ENCODE measurements around the gene MBOAT7.

The MBOAT7 gene

GRCh38 chr19:54137699-54138488 is 51.5 kb downstream of the MBOAT7 start, which contains the start of gene CNOT3:
TSS of gene CNOT3 (plus strand) at chr19:54137762. CDS start at chr19:54142979, 5,217 bp downstream.
- DNase-seq = no peak

- DNase-seq = peak; percentile 100
Measured at GRCh38 chr19:54136864-54137698, 52.3 kb downstream of the MBOAT7 start.

GRCh38 chr19:54136086-54136863 is 53.1 kb downstream of the MBOAT7 start:
- no peak for DNase-seq

- no peak for DNase-seq
Measured at GRCh38 chr19:54133957-54134590, 55.3 kb downstream of the MBOAT7 start.

- peak; percentile 2 for DNase-seq
Measured at GRCh38 chr19:54133312-54133956, 55.9 kb downstream of the MBOAT7 start.

- DNase-seq = no peak
Measured at GRCh38 chr19:54129617-54129996, 59.8 kb downstream of the MBOAT7 start.

- no peak for DNase-seq
Measured at GRCh38 chr19:54128796-54129616, 60.4 kb downstream of the MBOAT7 start.

- DNase-seq = no peak
Measured at GRCh38 chr19:54128441-54128725, 61.0 kb downstream of the MBOAT7 start.

GRCh38 chr19:54127688-54128440 is 61.5 kb downstream of the MBOAT7 start:
- no peak for DNase-seq

- DNase-seq = no peak
Measured at GRCh38 chr19:54125713-54126112, 63.7 kb downstream of the MBOAT7 start.

GRCh38 chr19:54124393-54124792 is 65.0 kb downstream of the MBOAT7 start:
- no peak for DNase-seq

GRCh38 chr19:54123682-54124081 is 65.7 kb downstream of the MBOAT7 start:
- DNase-seq = no peak
